GM23338 (cell line): ENCODE measurements around the gene SEMA6C. TPM values are rescaled to one million over a fixed set of nuclear protein-coding genes. Genes with fewer than 3 reads are reported as not detected.

Experiments
- ATAC-seq: fragments of 200-7000 bp; cut with Tn5 transposase; 3 replicates; pipeline ENCODE4 v1.9.1; 2020
- DNase-seq: peaks from one replicate; pipeline ENCODE4 v3.0.0-alpha.2; 2015; ENCODE audit warnings: low spot score
- H2AFZ ChIP-seq: fragments of 200-600 bp; sonication (generic); 2 replicates; pipeline ENCODE4 v1.8.0; 2016; ENCODE audit warnings: antibody characterized with exemption, mild to moderate bottlenecking, moderate library complexity
- H3F3A ChIP-seq: fragments of 200-600 bp; sonication (generic); replicated peaks from 2 replicates; pipeline ENCODE4 v1.8.0; 2017; ENCODE audit warnings: antibody characterized with exemption, mixed run types, low read depth
- H3K27ac ChIP-seq: fragments of 200-600 bp; sonication (generic); 2 replicates; pipeline ENCODE4 v1.6.1; 2016; ENCODE audit warnings: low read depth
- H3K27me3 ChIP-seq: fragments of 200-600 bp; sonication (generic); 2 replicates; pipeline ENCODE4 v1.8.0; 2016; ENCODE audit warnings: mild to moderate bottlenecking, mixed run types, moderate library complexity; ENCODE audit not compliant: insufficient read depth
- H3K36me3 ChIP-seq: fragments of 200-600 bp; sonication (generic); 2 replicates; pipeline ENCODE4 v1.8.0; 2016; ENCODE audit warnings: mild to moderate bottlenecking; ENCODE audit not compliant: insufficient read depth
- H3K4me1 ChIP-seq: fragments of 200-600 bp; sonication (generic); 2 replicates; pipeline ENCODE4 v1.8.0; 2016; ENCODE audit warnings: mild to moderate bottlenecking, moderate library complexity; ENCODE audit not compliant: insufficient read depth
- H3K4me2 ChIP-seq: fragments of 200-600 bp; sonication (generic); 2 replicates; pipeline ENCODE4 v1.7.1; 2017; ENCODE audit warnings: mixed run types
- H3K4me3 ChIP-seq: fragments of 200-600 bp; sonication (generic); 2 replicates; pipeline ENCODE4 v1.6.1; 2016; ENCODE audit warnings: mixed run types
- H3K79me2 ChIP-seq: fragments of 200-600 bp; sonication (generic); replicated peaks from 2 replicates; pipeline ENCODE4 v1.8.0; 2017; ENCODE audit warnings: mild to moderate bottlenecking; ENCODE audit not compliant: insufficient read depth
- H3K9me2 ChIP-seq: fragments of 200-600 bp; sonication (generic); 2 replicates; pipeline ENCODE4 v1.8.0; 2017; ENCODE audit not compliant: insufficient read depth
- H4K20me1 ChIP-seq: fragments of 200-600 bp; sonication (generic); replicated peaks from 2 replicates; pipeline ENCODE4 v1.8.0; 2017; ENCODE audit warnings: mild to moderate bottlenecking; ENCODE audit not compliant: insufficient read depth
- H3K27ac Mint-ChIP-seq: 2 replicates; pipeline ENCODE4 v1.8.0; 2020; ENCODE audit warnings: inconsistent platforms, mild to moderate bottlenecking, moderate library complexity, mixed read lengths
- H3K27me3 Mint-ChIP-seq: 3 replicates; pipeline ENCODE4 v1.8.0; 2022; ENCODE audit warnings: low read depth, mild to moderate bottlenecking, moderate library complexity, mixed read lengths, inconsistent platforms; ENCODE audit not compliant: insufficient read depth, poor library complexity
- H3K36me3 Mint-ChIP-seq: 3 replicates; pipeline ENCODE4 v1.8.0; 2021; ENCODE audit warnings: low read depth, mild to moderate bottlenecking, inconsistent platforms, moderate library complexity, mixed read lengths
- H3K4me1 Mint-ChIP-seq: 3 replicates; pipeline ENCODE4 v1.8.0; 2020; ENCODE audit warnings: mild to moderate bottlenecking, inconsistent platforms, mixed read lengths
- H3K4me3 Mint-ChIP-seq: 3 replicates; pipeline ENCODE4 v1.8.0; 2021; ENCODE audit warnings: moderate library complexity, mild to moderate bottlenecking, inconsistent platforms, mixed read lengths
- H3K9me3 Mint-ChIP-seq: 3 replicates; pipeline ENCODE4 v1.8.0; 2020; ENCODE audit warnings: moderate library complexity, mild to moderate bottlenecking, inconsistent platforms, mixed read lengths
- CREB1 ChIP-seq: fragments of 250-450 bp; sonication (Bioruptor Pico); IDR thresholded peaks from 2 replicates; pipeline ENCODE4 v1.5.0; 2020; ENCODE audit warnings: low read depth, mild to moderate bottlenecking, moderate library complexity
- ETS1 ChIP-seq: IDR thresholded peaks from 2 replicates; pipeline ENCODE4 v1.6.1; 2016; ENCODE audit warnings: antibody characterized with exemption
- EZH2phosphoT487 ChIP-seq: fragments of 200-600 bp; sonication (generic); IDR thresholded peaks from one replicate; pipeline ENCODE4 v1.8.1; 2018; ENCODE audit warnings: antibody characterized with exemption; ENCODE audit not compliant: unreplicated experiment
- JUNB ChIP-seq: IDR thresholded peaks from one replicate; pipeline ENCODE4 v1.6.1; 2016; ENCODE audit warnings: antibody characterized with exemption; ENCODE audit not compliant: unreplicated experiment
- POLR2AphosphoS5 ChIP-seq: IDR thresholded peaks from 2 replicates; pipeline ENCODE4 v1.6.1; 2016; ENCODE audit warnings: antibody characterized with exemption, low read depth
- REST ChIP-seq: IDR thresholded peaks from one replicate; pipeline ENCODE4 v1.6.1; 2018; ENCODE audit warnings: antibody characterized with exemption; ENCODE audit not compliant: unreplicated experiment
- STAT1 ChIP-seq: IDR thresholded peaks from one replicate; pipeline ENCODE4 v1.6.1; 2016; ENCODE audit warnings: antibody characterized with exemption; ENCODE audit not compliant: unreplicated experiment
- ZNF114 ChIP-seq: fragments of 250-450 bp; sonication (Bioruptor Pico); IDR thresholded peaks from 2 replicates; pipeline ENCODE4 v1.5.0; 2020; ENCODE audit warnings: mild to moderate bottlenecking, moderate library complexity
- ZNF331 ChIP-seq: fragments of 250-450 bp; sonication (Bioruptor Pico); IDR thresholded peaks from 2 replicates; pipeline ENCODE4 v1.5.0; 2020; ENCODE audit warnings: low read depth, mild to moderate bottlenecking, moderate library complexity
- polyA plus RNA-seq: library from polyadenylated mRNA; unstranded; fragments of >200 nt; fragmentation: Nextera tagmentation; extraction: Ambion mirVana; gene quantifications from 2 replicates; pipeline ENCODE4 v1.2.1, GENCODE V29; 2016
- total RNA-seq: library from RNA; depleted of rRNA; stranded (reverse); fragments of >200 nt; shearing (Covaris generic); gene quantifications from 2 replicates; pipeline ENCODE4 v1.2.3, GENCODE V29; 2014

Gene SEMA6C
- total and polyA plus RNA-seq, 2 experiments from 2014 or later: 6.2 to 12.3 TPM

GRCh38 chr1:151165281-151165737 lies 18.9 kb upstream of the SEMA6C start:
- DNase-seq: peak; percentile 88
- Mint-ChIP-seq H3K27ac (peak overlapping the region; percentile 95), H3K9me3 (peaks cover 3% of the 10 kb centered on the region; the same call in 1 of the 3 replicates), H3K4me3 (peak overlapping the region; percentile 97), H3K27me3 (peaks cover 9% of the 10 kb centered on the region), H3K36me3 (peaks cover 42% of the 10 kb centered on the region), H3K4me1 (peaks cover 15% of the 10 kb centered on the region)
- no peaks in the 10 kb centered on the region for H4K20me1 ChIP-seq
- no peaks in the 10 kb centered on the region for H3K27me3 ChIP-seq
- H3K4me1 ChIP-seq: peaks cover 12% of the 10 kb centered on the region
- peak overlapping the region; percentile 45 for H2AFZ ChIP-seq
- H3K27ac ChIP-seq: peak overlapping the region; percentile 64
- TF ChIP-seq CREB1 (CRISPR knock-in tag) (peak; percentile 64), POLR2AphosphoS5 (peak; percentile 41; the same call in 1 of the 2 replicates), STAT1 (no peak), ZNF114 (no peak)
- no peaks in the 10 kb centered on the region for H3K9me2 ChIP-seq
- 0 out of 2 replicates have a peak, but pooled peaks cover 5% of the 10 kb centered on the region for H3F3A ChIP-seq
- peak; percentile 81 for ATAC-seq
- peak overlapping the region; percentile 71 for H3K4me2 ChIP-seq
- peaks cover 9% of the 10 kb centered on the region; the same call in 1 of the 2 replicates for H3K36me3 ChIP-seq
- H3K4me3 ChIP-seq: peak overlapping the region; percentile 66
- peaks cover 8% of the 10 kb centered on the region for H3K79me2 ChIP-seq

GRCh38 chr1:151164732-151165280 lies 18.4 kb upstream of the SEMA6C start:
- Histone ChIP-seq H3K4me2 (peak overlapping the region; percentile 71), H3K36me3 (peaks cover 9% of the 10 kb centered on the region; the same call in 1 of the 2 replicates), H3K27ac (peak overlapping the region; percentile 55), H3K27me3 (no peaks in the 10 kb centered on the region), H3K4me1 (peaks cover 12% of the 10 kb centered on the region), H3F3A (0 out of 2 replicates have a peak, but pooled peaks cover 5% of the 10 kb centered on the region), H4K20me1 (no peaks in the 10 kb centered on the region), H3K9me2 (no peaks in the 10 kb centered on the region), H3K4me3 (peak overlapping the region; percentile 66), H2AFZ (peak overlapping the region; percentile 45; the same call in 1 of the 2 replicates), H3K79me2 (peaks cover 8% of the 10 kb centered on the region)
- H3K9me3 Mint-ChIP-seq: peaks cover 3% of the 10 kb centered on the region; the same call in 1 of the 3 replicates
- DNase-seq: no peak
- H3K4me3 Mint-ChIP-seq: peak overlapping the region; percentile 97
- H3K4me1 Mint-ChIP-seq: peaks cover 13% of the 10 kb centered on the region
- peaks cover 38% of the 10 kb centered on the region for H3K36me3 Mint-ChIP-seq
- no peak overlapping the region for H3K27ac Mint-ChIP-seq
- TF ChIP-seq ZNF331 (CRISPR knock-in tag): no peak
- peaks cover 9% of the 10 kb centered on the region for H3K27me3 Mint-ChIP-seq
- ATAC-seq: no peak

- Histone ChIP-seq H3K27ac (no peak overlapping the region), H2AFZ (no peak overlapping the region), H3K4me2 (no peak overlapping the region), H3F3A (peaks cover under 1% of the 10 kb centered on the region; the same call in 1 of the 2 replicates), H3K79me2 (no peaks in the 10 kb centered on the region; the same call in 1 of the 2 replicates), H3K27me3 (no peaks in the 10 kb centered on the region), H3K4me1 (peaks cover 6% of the 10 kb centered on the region; the same call in 1 of the 2 replicates), H3K36me3 (0 out of 2 replicates have a peak, but pooled peaks cover 6% of the 10 kb centered on the region), H3K4me3 (no peak overlapping the region), H3K9me2 (no peaks in the 10 kb centered on the region), H4K20me1 (no peaks in the 10 kb centered on the region)
- Mint-ChIP-seq H3K4me1 (peaks cover 16% of the 10 kb centered on the region), H3K36me3 (peaks cover 13% of the 10 kb centered on the region), H3K27me3 (peaks cover 11% of the 10 kb centered on the region), H3K9me3 (no peaks in the 10 kb centered on the region), H3K27ac (no peak overlapping the region), H3K4me3 (no peak overlapping the region)
- DNase-seq (no peak), ATAC-seq (no peak)
- TF ChIP-seq REST (no peak), EZH2phosphoT487 (no peak), ETS1 (no peak), JUNB (no peak), ZNF114 (no peak), STAT1 (no peak), ZNF331 (CRISPR knock-in tag) (no peak)
These were observed 12.9 kb upstream of the SEMA6C start for GRCh38 chr1:151159373-151159772.
